ENCODE measurements around the gene KCTD1.

The KCTD1 gene

DNA sequence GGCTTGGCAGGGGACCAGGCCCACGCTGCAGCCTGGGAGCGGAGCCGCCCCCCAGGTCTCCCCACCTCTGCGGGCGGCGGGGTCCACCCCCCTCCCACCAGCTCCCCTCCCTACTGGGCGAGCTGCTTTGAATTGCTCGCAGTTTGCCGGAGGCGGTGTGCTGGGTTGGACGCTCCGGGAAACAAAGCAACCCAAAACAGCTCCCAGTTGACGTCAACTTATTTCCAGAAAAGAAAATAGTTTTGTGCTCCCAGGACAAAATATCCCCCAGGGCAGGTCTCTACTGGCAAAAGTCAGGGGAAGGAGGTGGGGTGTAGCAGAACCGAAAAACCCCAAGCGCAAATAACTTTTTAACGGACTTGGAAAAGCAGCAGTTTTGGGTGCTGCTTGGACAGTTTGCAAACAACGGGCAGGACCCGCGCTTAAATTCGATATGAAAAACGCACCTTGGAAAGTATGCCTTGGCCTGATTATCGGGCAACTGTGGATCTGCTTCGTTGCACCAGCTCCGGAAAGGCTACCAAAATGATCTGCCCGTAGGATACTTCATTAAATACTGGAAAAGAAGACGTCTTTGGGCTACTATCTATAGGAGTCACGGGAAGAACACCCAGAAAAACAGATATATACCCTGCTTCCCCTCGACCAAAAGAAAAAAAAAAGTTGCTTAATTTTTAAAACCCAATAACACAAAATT lies 2.8 kb upstream of the KCTD1 start:
- DNase-seq (ENCODE audit: low read depth, low spot score): no peak
- H3K4me3 ChIP-seq (ENCODE audit: low read length): no peak overlapping the region

DNA sequence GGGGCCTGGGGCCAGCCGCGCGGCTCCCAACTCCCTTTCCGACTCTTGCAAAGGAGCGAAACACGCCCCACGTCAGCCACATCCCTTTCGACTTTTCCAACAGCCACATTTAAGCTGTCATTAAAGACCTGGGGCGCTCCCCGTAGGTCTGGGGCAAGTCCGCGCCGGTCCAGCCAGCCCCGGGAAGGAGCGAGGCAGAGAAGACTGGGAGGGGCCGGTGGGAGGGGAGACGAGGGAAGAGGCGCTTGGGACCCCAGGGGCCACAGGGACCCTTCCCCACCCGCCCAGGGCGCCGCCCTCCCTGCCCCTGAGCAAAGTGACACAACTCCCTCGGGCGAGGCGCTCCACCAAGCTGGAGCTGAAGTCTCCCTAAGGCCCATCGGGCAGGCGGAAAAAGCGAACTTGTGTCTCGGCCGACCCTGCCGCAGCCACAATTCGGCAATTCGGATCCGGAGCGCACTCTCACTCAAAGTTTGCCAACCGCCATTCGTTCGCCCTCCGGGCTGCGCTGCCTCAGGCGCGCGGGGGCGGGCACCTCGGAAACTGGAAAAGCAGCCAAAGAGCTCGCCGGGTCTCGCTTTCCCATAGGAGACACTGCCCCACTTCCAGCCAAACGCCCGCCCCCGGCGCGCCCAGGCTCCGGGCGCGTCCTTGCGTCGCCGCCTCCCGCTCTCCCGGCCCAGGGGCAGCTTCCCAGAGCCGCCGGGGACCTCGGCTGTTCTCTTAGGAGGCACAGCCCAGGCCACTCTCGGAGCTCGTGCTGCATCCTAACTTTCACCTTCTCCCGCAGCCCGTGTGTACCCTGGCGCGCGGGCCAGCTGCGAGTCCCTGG lies 1.1 kb upstream of the KCTD1 start:
- no peak for DNase-seq (ENCODE audit: low read depth, low spot score)
- peak overlapping the region; percentile 56 for H3K4me3 ChIP-seq (ENCODE audit: low read length)

GRCh38 chr18:26547646-26548414 lies 523 bp downstream of the KCTD1 start:
- H3K4me3 ChIP-seq (ENCODE audit: low read length): peak overlapping the region; percentile 56
- DNase-seq (ENCODE audit: low read depth, low spot score): no peak

GRCh38 chr18:26546875-26547645 lies 1.3 kb downstream of the KCTD1 start:
- DNase-seq (ENCODE audit: low read depth, low spot score): no peak
- H3K4me3 ChIP-seq (ENCODE audit: low read length): no peak overlapping the region

- H3K4me3 ChIP-seq (ENCODE audit: low read length): no peak overlapping the region
These were observed 2.0 kb downstream of the KCTD1 start for GRCh38 chr18:26546170-26546874.

GRCh38 chr18:26545335-26546123 lies 2.8 kb downstream of the KCTD1 start:
- peak overlapping the region; percentile 13 for H3K4me3 ChIP-seq (ENCODE audit: low read length)
- no peak for DNase-seq (ENCODE audit: low read depth, low spot score)

More at GRCh38 chr18:26546170-26546874, 2.0 kb downstream of the KCTD1 start:
- DNase-seq (ENCODE audit: low read depth, low spot score): peak; percentile 31

DNA sequence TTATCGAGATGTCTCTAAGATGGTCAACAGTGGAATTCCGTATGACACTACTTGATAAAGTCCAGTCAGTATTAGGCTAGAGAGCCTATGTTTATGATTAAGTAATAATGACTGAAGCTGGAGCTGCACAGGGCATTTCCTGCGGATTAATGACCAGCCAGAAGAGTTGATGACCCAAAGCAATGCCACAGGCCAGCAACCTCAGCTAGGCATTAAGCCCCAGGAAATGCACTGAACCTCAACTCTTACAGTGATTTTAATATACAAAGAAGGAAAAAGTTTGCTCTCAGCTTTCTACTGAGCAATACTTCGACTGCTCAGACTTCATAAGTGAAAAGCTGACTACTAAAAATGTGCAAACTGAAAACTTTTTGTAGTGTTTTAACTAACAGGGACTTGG lies 3.9 kb downstream of the KCTD1 start:
- DNase-seq (ENCODE audit: low read depth, low spot score): no peak
- H3K4me3 ChIP-seq (ENCODE audit: low read length): no peak overlapping the region

DNA sequence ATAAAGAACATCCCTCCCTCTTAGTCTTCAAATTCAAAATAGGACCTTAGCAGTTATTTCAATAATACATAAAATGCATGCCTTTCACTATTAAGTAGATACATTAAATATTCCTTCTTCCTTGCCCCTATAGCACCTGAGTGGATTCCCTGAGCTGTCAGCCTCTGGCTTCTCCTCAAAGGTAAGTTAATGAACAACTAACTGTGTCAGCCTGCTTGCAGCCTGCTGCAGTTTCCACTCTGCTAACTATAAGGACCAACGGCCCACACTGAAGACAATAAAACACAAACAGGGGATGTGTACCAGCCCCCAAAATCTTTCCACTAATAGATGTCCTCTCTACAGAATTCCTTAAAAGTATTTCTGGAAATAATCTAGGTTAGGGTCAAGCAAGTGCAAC lies 5.0 kb downstream of the KCTD1 start:
- no peak overlapping the region for H3K4me3 ChIP-seq (ENCODE audit: low read length)
- no peak for DNase-seq (ENCODE audit: low read depth, low spot score)

DNA sequence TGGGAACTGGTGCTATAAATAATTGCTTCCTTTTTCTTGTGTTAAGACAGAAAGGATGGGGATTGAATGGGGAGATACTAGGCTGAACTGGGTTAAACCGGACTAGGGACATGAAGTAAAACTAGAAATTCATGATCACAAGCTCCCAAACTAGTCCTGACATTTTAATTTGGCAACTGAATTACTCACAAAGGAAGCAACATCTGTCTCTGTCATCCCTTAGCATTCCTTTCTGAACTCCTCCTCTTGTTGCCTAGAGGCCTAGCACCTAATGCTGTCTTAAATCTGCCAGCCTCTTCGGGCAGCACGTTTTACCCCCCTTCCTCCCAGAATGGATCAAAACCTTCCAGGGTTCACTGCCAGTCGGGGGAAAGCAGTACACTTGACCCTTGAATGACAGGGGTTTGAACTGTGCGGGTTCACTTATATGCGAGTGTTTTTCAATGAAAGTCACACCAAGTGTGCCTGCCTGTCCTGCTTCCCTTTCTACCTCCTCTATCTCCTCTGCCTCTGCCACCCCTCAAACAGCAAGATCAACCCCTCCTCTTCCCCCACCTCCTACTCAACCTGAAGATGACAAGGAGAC lies 8.2 kb downstream of the KCTD1 start:
- DNase-seq (ENCODE audit: low read depth, low spot score): no peak

GRCh38 chr18:26538524-26538923 lies 9.8 kb downstream of the KCTD1 start:
- no peak overlapping the region for H3K4me3 ChIP-seq (ENCODE audit: low read length)
- no peak for DNase-seq (ENCODE audit: low read depth, low spot score)

More for the DNA sequence above, 8.2 kb downstream of the KCTD1 start:
- H3K4me3 ChIP-seq (ENCODE audit: low read length): no peak overlapping the region

- no peak for DNase-seq (ENCODE audit: low read depth, low spot score)
- no peak overlapping the region for H3K4me3 ChIP-seq (ENCODE audit: low read length)
These were observed 11.7 kb downstream of the KCTD1 start for GRCh38 chr18:26536664-26537063.

DNA sequence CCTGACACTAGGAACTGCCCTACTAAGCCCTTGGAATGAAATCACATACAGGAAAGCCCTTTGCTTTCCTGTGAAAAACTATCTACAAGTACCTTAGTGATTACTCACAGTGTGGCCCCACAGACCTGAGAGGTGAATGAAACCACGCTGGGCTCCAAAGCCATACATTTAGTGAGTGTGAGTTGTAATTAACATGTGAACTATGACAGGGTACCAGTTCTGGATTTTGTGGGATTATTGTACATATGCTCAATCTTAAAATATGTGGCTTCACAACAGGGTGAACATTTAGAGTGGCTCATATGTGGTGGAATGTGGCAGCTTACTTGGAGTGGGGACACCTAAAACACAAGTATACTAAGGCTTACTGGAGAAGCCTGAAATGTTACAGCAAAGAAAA lies 12.3 kb downstream of the KCTD1 start:
- no peak for DNase-seq (ENCODE audit: low read depth, low spot score)

DNA sequence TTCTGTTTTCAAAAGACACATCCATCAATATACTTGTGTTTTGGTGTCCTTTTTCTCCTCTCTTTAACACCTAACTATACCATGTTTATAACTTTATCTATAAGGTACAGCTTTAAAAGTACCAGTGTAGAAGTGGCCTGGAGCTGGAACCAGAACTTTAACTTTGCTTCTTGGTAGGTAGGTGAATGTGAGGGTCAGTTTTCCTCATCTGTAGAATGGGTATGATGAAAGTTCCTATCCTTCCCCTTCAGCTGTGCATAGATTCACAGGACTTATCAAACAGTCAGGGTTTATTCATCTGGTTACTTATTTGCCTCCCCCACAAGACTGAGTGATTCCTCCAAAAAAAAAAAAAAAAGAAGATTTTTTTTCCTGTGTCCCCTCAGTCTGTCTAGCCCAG lies 12.7 kb downstream of the KCTD1 start:
- no peak overlapping the region for H3K4me3 ChIP-seq (ENCODE audit: low read length)
- no peak for DNase-seq (ENCODE audit: low read depth, low spot score)

More for the DNA sequence above, 12.3 kb downstream of the KCTD1 start:
- H3K4me3 ChIP-seq (ENCODE audit: low read length): no peak overlapping the region

DNA sequence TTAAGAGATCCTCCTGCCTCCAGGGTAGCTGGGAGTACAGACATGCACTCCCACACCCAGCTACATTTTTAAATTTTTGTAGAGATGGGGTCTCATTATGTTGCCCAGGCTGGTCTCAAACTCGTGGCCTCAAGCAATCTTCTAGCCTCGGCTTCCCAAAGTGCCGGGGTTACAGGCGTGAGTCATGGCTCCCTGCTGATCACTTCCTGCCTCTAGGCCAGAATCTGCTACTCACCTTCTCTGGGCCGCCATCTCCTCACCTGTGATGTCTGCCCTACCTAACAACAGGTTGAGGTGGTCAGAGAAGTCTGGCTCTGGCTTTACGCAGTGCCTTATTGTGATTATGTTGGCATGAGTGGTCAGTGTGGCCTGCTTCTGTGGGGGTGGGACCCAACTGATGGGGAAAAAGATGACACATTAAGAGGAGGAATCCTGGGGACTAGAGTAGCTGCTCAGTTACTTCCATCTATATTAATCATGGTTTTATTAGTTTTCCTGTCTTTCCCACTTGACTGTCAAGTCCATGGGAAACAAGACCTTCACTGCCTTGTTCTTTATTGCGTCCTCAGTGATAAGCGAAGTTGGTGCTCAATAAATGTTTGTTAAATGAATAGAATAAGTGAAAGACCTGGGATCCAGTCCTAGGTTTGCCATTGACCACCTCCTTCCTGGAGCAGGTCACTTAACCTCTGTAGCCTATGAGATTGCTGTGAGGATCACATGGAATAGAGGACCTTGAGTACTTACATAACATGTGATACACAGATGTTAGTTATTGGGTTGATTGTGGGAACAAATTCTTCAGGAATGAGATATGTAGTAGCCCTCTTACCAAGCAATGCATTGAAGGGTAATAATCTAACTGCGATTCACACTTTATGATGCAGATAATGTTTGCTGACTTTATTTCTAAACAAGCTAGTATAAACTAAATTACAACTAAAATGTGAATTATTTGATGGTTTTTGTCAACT lies 15.7 kb downstream of the KCTD1 start:
- no peak for DNase-seq (ENCODE audit: low read depth, low spot score)
- no peak overlapping the region for H3K4me3 ChIP-seq (ENCODE audit: low read length)

GRCh38 chr18:26531605-26532298 lies 16.6 kb downstream of the KCTD1 start:
- H3K4me3 ChIP-seq (ENCODE audit: low read length): no peak overlapping the region
- no peak for DNase-seq (ENCODE audit: low read depth, low spot score)

GRCh38 chr18:26526966-26527234 lies 21.5 kb downstream of the KCTD1 start:
- H3K4me3 ChIP-seq (ENCODE audit: low read length): no peak overlapping the region
- DNase-seq (ENCODE audit: low read depth, low spot score): no peak

All from Jurkat, Clone E6-1 (cell line).